ENCODE data around the gene ANKRD62.

DNA sequence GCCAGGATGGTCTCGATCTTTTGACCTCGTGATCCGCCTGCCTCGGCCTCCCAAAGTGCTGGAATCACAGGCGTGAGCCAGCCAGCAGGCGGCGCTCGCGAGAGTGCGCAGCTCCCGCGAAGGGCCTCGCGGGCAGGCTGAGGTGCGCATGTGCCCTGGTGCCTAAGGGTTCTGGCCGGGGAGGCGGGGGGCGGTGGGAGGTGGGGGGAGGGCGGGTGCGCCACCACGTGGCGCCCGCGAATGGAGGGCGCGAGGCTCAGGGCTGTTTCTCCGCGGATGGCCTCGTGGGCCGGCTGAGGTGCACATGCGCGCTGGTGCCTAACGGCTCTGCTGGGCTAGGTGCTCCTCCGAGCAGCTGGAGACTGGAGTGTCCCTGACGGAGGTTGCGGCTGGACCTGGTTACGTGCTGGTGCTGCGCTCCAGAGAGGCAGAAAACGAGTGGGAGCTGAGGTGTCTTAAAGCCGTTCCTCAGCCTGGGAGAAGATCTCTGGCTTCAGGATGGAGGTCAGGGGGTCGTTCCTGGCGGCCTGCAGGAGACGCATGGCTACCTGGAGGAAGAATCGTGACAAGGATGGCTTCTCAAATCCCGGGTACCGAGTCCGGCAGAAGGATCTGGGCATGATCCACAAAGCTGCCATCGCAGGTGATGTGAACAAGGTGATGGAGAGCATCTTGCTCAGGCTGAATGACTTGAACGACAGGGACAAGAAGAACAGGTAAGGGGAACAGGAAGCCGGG is at the start of gene ANKRD62:
- TF ChIP-seq RAD21 (IDR thresholded peaks at IDR 0.05; ENCODE audit: low read length) (no peak), POLR2A (IDR thresholded peaks at IDR 0.05; ENCODE audit: low read depth, low read length) (no peak), CHD1 (IDR thresholded peaks at IDR 0.05; ENCODE audit: low read depth, low read length) (no peak), CEBPB (IDR thresholded peaks at IDR 0.05; ENCODE audit: low read depth, low read length) (no peak)
- TF ChIP-seq, protein P1, sequence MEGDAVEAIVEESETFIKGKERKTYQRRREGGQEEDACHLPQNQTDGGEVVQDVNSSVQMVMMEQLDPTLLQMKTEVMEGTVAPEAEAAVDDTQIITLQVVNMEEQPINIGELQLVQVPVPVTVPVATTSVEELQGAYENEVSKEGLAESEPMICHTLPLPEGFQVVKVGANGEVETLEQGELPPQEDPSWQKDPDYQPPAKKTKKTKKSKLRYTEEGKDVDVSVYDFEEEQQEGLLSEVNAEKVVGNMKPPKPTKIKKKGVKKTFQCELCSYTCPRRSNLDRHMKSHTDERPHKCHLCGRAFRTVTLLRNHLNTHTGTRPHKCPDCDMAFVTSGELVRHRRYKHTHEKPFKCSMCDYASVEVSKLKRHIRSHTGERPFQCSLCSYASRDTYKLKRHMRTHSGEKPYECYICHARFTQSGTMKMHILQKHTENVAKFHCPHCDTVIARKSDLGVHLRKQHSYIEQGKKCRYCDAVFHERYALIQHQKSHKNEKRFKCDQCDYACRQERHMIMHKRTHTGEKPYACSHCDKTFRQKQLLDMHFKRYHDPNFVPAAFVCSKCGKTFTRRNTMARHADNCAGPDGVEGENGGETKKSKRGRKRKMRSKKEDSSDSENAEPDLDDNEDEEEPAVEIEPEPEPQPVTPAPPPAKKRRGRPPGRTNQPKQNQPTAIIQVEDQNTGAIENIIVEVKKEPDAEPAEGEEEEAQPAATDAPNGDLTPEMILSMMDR (conservative IDR thresholded peaks at IDR 0.05; ENCODE audit: low read depth, low read length) = no peak

Measured in IMR-90 (cell line).